HG03103 (cell line): ENCODE data around the gene IP6K1.
A peak's percentile ranks its signal among the peaks of the same experiment; 100 is the strongest.
"Not testable (repeated sequence)": the region's sequence is repeated elsewhere in the genome, so short reads cannot be mapped to it uniquely, and the experiment has no call there.

Experiments
- ATAC-seq: cut with Tn5 transposase; IDR thresholded peaks from one replicate; pipeline ENCODE4 v1.9.1; 2021; ENCODE audit warnings: low read depth; ENCODE audit not compliant: unreplicated experiment

The IP6K1 gene

GRCh38 chr3:49786357-49787181, at the start of gene IP6K1:
IP6K1 (minus strand) TSS chr3:49786542; CDS start chr3:49748040, 38,502 bp downstream.
- peak; percentile 92 for ATAC-seq

GRCh38 chr3:49831341-49831740, 45.0 kb upstream of the IP6K1 start:
- ATAC-seq, result no peak

- ATAC-seq, result no peak
Observed at GRCh38 chr3:49826016-49826415, 39.7 kb upstream of the IP6K1 start.

- not testable (repeated sequence) for ATAC-seq
Observed at GRCh38 chr3:49823131-49823530, 36.8 kb upstream of the IP6K1 start.

GRCh38 chr3:49813497-49814174, 27.3 kb upstream of the IP6K1 start, which contains the start of gene UBA7:
UBA7 (minus strand) TSS chr3:49813953; CDS start chr3:49813787, 166 bp downstream.
- ATAC-seq, result no peak

DNA sequence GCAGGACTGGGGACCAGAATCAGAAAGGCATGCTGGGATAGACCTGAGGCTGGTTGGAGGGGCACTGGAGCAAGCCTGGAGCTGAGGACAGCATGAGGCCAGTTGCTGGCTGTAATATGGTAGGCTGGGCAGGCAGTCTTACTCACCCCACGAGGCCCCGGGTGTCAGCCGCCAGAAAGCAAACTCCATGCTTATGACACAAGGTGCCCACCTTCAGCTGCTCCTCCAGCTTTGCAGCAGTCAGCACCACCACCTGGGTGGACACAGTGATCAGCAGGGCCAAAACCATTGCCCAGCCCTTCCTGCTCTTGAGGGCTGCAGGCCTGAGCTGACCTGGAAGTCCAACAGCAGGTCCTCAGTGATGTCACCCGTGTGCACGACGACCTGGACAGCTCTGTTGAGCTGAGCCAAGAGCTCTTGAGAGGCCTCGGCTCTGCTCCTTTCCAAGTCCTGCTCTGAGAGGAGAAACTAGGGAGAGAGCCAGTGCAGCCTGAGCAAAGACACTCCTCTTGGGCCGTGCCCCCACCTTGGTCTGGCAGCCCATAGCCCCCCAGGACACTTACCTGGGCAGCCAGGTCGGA, 26.7 kb upstream of the IP6K1 start:
- no peak for ATAC-seq

- no peak for ATAC-seq
Observed at GRCh38 chr3:49807431-49808114, 21.2 kb upstream of the IP6K1 start.

DNA sequence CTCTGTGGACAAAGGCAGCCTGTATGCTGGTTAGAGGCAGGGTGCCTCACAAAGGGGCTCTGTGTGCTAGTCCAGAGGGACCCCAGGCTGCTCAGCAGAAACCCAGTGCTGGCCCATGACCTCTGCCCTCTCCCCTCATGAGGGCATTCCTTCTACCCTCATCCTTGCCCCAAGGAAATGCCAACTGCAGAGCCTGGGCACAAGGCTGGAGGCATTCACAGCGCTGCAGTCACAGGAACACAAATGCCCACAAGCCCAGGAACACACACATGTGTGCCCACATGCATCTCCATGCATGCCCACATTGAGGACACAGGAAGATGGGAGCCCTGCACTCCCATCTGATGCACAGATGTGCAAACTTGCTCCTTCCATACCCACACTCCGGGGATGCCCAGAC, 20.5 kb upstream of the IP6K1 start:
- ATAC-seq, result no peak

- ATAC-seq, result no peak
Observed at GRCh38 chr3:49805897-49806701, 19.8 kb upstream of the IP6K1 start.

GRCh38 chr3:49805367-49805782, 19.0 kb upstream of the IP6K1 start:
- ATAC-seq, result no peak

DNA sequence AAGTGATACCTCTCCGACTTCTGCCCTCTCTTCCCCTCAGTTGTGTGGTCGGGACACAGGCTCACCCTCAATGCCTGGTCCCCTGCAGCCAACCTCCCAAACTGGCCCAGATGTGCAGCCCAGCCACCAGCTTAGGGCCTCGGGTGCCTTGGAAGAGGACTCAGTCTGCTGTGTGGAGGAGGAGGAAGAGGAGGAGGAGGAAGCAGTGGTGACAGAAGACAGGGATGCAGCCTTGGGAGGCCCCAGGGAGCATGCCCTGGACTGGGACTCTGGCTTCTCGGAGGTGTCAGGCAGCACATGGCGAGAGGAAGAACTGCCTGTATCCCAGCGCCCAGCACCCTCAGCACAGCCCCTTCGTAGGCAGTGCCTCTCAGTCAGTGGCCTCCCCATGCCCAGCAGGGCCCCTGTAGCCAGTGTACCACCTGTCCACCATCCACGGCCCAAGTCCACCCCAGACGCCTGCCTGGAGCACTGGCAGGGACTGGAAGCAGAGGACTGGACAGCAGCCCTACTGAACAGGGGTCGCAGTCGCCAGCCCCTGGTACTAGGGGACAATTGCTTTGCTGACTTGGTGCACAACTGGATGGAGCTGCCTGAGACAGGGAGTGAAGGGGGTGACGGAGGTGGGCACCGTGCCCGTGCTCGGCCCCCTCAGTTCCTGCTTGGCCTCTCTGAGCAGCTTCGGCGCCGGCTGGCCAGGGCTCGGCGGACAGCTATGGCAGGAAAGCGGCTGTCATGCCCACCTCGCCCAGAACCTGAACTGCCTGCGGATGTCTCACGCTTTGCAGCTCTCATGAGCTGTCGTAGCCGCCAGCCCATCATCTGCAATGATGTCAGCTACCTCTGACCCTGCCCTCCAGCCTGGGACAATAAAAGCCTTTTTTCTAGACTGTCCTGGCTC, 18.0 kb upstream of the IP6K1 start:
- ATAC-seq, result no peak

- ATAC-seq, result no peak
Observed at GRCh38 chr3:49803465-49804140, 17.3 kb upstream of the IP6K1 start.

DNA sequence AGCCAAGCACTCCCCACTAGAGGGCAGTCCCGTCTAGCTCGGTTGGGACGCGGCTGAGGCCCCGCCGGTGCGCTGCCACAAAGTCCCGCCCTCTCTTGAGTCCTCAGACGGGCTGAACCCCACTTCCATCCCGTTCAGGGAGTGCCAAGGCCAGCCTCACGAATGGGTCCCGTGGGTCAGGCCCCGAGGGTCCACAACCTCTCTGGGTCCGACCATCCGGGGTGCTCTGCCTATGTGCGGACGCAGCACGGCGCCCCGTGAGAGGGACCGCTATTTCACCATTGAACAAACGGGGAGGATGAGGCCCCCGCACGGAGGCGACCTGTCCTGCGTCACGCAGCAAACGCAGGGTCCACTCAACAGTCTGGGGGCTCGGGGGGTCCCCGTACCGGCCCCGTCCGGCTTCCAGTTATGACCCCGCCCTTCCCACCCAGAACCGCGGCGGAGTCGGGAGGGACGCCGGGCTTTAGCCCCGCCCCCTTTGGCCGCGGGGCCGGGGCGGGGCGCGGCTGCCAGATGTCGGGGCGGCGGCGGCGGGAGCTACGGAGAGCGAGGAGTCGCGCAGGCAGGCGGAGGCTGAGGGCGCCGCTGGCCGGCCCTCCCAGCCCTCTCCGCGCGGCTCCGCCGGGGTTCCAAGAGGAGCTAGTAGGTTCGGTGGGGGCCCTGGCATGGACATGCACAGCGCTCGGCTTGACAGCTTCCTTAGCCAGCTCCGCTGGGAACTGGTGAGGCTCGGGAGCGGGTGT, 16.6 kb upstream of the IP6K1 start, which contains the start of gene INKA1:
Gene INKA1, plus strand, starts transcription at position 543 of the 746 bp plus-strand sequence. Its CDS starts 132 bp downstream, at position 675.
- peak; percentile 51 for ATAC-seq

DNA sequence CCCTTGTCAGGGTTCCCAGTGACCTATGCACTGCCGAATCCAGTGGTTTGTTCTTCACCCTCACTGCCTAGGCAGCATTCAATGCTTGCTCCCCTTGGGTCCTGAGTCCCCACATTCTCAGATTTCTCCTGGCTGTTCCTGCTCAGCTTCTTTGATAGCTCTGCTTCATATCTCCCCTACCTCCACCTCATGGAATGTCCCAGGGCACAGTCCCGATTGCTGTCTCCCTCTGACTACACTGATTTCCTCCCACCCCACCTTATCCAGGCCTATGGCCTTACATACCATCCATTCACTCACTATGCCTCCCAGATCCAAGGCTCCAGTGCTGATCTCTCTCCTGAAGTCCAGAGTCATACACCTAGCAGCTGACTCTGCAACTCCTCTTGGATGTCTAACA, 14.8 kb upstream of the IP6K1 start:
- ATAC-seq, result no peak

- no peak for ATAC-seq
Observed at GRCh38 chr3:49799761-49800160, 13.4 kb upstream of the IP6K1 start, which contains the start of gene CDHR4. CDHR4 (minus strand) TSS chr3:49799873; CDS start chr3:49799812, 61 bp downstream.

DNA sequence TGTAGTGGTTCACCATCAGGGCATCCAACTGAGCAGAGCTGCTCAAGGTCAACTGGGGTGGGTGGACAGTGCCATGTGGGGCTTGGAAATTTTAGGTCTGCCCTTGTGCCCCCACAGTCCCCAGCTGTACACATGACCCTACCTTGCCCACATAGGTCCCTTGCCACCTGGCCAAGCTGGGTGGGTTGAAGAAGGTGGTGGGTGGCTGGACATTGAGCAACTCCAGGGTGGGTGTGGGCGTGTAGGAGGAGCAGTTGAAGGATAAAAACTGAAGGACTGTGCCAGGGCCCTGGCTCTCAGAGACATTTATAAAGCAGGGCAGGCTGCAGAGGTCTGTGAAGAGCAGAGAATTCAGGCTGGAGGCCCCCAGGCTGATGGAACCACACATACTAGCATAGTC, 12.8 kb upstream of the IP6K1 start:
- no peak for ATAC-seq
